Activated T-helper 17 cell treated with anti-CD3 and anti-CD28 coated beads, Interleukin-2, amount 50 U/mL, for 72 hours (primary cell): ENCODE measurements around the gene CMSS1. TPM values are rescaled to one million over a fixed set of nuclear protein-coding genes. Genes with fewer than 3 reads are reported as not detected.

Experiments
- ATAC-seq: fragments of 150-1000 bp; cut with Tn5 transposase; replicated peaks from 2 replicates; pipeline ENCODE4 v1.10.0; 2021; ENCODE audit warnings: mild to moderate bottlenecking, moderate library complexity
- H3K27ac Mint-ChIP-seq: one replicate; pipeline ENCODE4 v1.8.0; 2022; ENCODE audit warnings: mixed read lengths
- H3K27me3 Mint-ChIP-seq: one replicate; pipeline ENCODE4 v1.8.0; 2022; ENCODE audit warnings: mixed read lengths
- H3K36me3 Mint-ChIP-seq: one replicate; pipeline ENCODE4 v1.8.0; 2022; ENCODE audit warnings: low read depth, mild to moderate bottlenecking, mixed read lengths
- H3K4me1 Mint-ChIP-seq: one replicate; pipeline ENCODE4 v1.8.0; 2022; ENCODE audit warnings: mixed read lengths
- H3K4me3 Mint-ChIP-seq: one replicate; pipeline ENCODE4 v1.8.0; 2022; ENCODE audit warnings: mild to moderate bottlenecking, mixed read lengths
- H3K9me3 Mint-ChIP-seq: one replicate; pipeline ENCODE4 v1.8.0; 2022; ENCODE audit warnings: mixed read lengths
- total RNA-seq, 2 donors: library from RNA; stranded (reverse); gene quantifications; one replicate each; pipeline ENCODE4 v1.2.3, GENCODE V29; 2022

Gene CMSS1
- total RNA-seq, 2 donors from 2014 or later: 29.8 to 67.4 TPM

GRCh38 chr3:100104817-100105413 is 287.3 kb downstream of the CMSS1 start:
- peak overlapping the region; percentile 65 for H3K27ac Mint-ChIP-seq
- no peaks in the 10 kb centered on the region for H3K36me3 Mint-ChIP-seq
- H3K4me1 Mint-ChIP-seq: peaks cover 9% of the 10 kb centered on the region
- peak overlapping the region; percentile 5 for H3K4me3 Mint-ChIP-seq
- ATAC-seq: no peak
- no peaks in the 10 kb centered on the region for H3K27me3 Mint-ChIP-seq
- H3K9me3 Mint-ChIP-seq: no peaks in the 10 kb centered on the region

- Mint-ChIP-seq H3K4me3 (peak overlapping the region; percentile 5), H3K36me3 (no peaks in the 10 kb centered on the region), H3K27ac (peak overlapping the region; percentile 65), H3K27me3 (no peaks in the 10 kb centered on the region), H3K9me3 (no peaks in the 10 kb centered on the region), H3K4me1 (peaks cover 9% of the 10 kb centered on the region)
- ATAC-seq: no peak
Measured at GRCh38 chr3:100105501-100105900, 287.8 kb downstream of the CMSS1 start.

GRCh38 chr3:100106094-100106493 is 288.4 kb downstream of the CMSS1 start:
- peaks cover 9% of the 10 kb centered on the region for H3K4me1 Mint-ChIP-seq
- H3K9me3 Mint-ChIP-seq: no peaks in the 10 kb centered on the region
- H3K36me3 Mint-ChIP-seq: no peaks in the 10 kb centered on the region
- no peak overlapping the region for H3K4me3 Mint-ChIP-seq
- H3K27ac Mint-ChIP-seq: peak overlapping the region; percentile 65
- no peaks in the 10 kb centered on the region for H3K27me3 Mint-ChIP-seq
- ATAC-seq: no peak

- no peak overlapping the region for H3K4me3 Mint-ChIP-seq
- no peaks in the 10 kb centered on the region for H3K27me3 Mint-ChIP-seq
- no peaks in the 10 kb centered on the region for H3K9me3 Mint-ChIP-seq
- peak; percentile 35 for ATAC-seq
- no peak overlapping the region for H3K27ac Mint-ChIP-seq
- H3K4me1 Mint-ChIP-seq: peaks cover 9% of the 10 kb centered on the region
- no peaks in the 10 kb centered on the region for H3K36me3 Mint-ChIP-seq
Measured at GRCh38 chr3:100106531-100107141, 289.0 kb downstream of the CMSS1 start.

- ATAC-seq: no peak
- peaks cover 9% of the 10 kb centered on the region for H3K4me1 Mint-ChIP-seq
- H3K27me3 Mint-ChIP-seq: no peaks in the 10 kb centered on the region
- H3K27ac Mint-ChIP-seq: no peak overlapping the region
- H3K9me3 Mint-ChIP-seq: no peaks in the 10 kb centered on the region
- no peak overlapping the region for H3K4me3 Mint-ChIP-seq
- H3K36me3 Mint-ChIP-seq: no peaks in the 10 kb centered on the region
Measured at GRCh38 chr3:100107221-100107814, 289.7 kb downstream of the CMSS1 start.

- Mint-ChIP-seq H3K4me3 (no peak overlapping the region), H3K36me3 (no peaks in the 10 kb centered on the region), H3K27me3 (no peaks in the 10 kb centered on the region), H3K4me1 (peaks cover 9% of the 10 kb centered on the region), H3K9me3 (no peaks in the 10 kb centered on the region), H3K27ac (no peak overlapping the region)
- no peak for ATAC-seq
Measured at GRCh38 chr3:100108464-100109079, 290.9 kb downstream of the CMSS1 start.

GRCh38 chr3:100110162-100110561 is 292.5 kb downstream of the CMSS1 start:
- Mint-ChIP-seq H3K36me3 (no peaks in the 10 kb centered on the region), H3K27me3 (no peaks in the 10 kb centered on the region), H3K9me3 (no peaks in the 10 kb centered on the region), H3K4me1 (peaks cover 2% of the 10 kb centered on the region), H3K27ac (no peak overlapping the region), H3K4me3 (no peak overlapping the region)
- no peak for ATAC-seq

- no peak overlapping the region for H3K27ac Mint-ChIP-seq
- no peak for ATAC-seq
- no peak overlapping the region for H3K4me3 Mint-ChIP-seq
- no peaks in the 10 kb centered on the region for H3K27me3 Mint-ChIP-seq
- H3K9me3 Mint-ChIP-seq: no peaks in the 10 kb centered on the region
- no peaks in the 10 kb centered on the region for H3K36me3 Mint-ChIP-seq
- no peaks in the 10 kb centered on the region for H3K4me1 Mint-ChIP-seq
Measured at GRCh38 chr3:100111728-100112127, 294.1 kb downstream of the CMSS1 start.

- ATAC-seq: no peak
- Mint-ChIP-seq H3K27ac (no peak overlapping the region), H3K4me1 (no peaks in the 10 kb centered on the region), H3K9me3 (no peaks in the 10 kb centered on the region), H3K27me3 (no peaks in the 10 kb centered on the region), H3K36me3 (no peaks in the 10 kb centered on the region), H3K4me3 (no peak overlapping the region)
Measured at GRCh38 chr3:100113723-100114412, 296.2 kb downstream of the CMSS1 start.

- Mint-ChIP-seq H3K36me3 (no peaks in the 10 kb centered on the region), H3K9me3 (no peaks in the 10 kb centered on the region), H3K4me3 (no peak within 1 kb of the TSS), H3K27ac (no peak within 1 kb of the TSS), H3K27me3 (no peaks in the 10 kb centered on the region), H3K4me1 (peaks cover 3% of the 10 kb centered on the region)
- no peak for ATAC-seq
Measured at GRCh38 chr3:100114413-100115030, 296.9 kb downstream of the CMSS1 start, which contains the start of gene FILIP1L. Gene FILIP1L (minus strand): TSS chr3:100114501.

- Mint-ChIP-seq H3K9me3 (no peaks in the 10 kb centered on the region), H3K27ac (no peak overlapping the region), H3K36me3 (no peaks in the 10 kb centered on the region), H3K4me3 (no peak overlapping the region), H3K27me3 (no peaks in the 10 kb centered on the region), H3K4me1 (peaks cover 3% of the 10 kb centered on the region)
- no peak for ATAC-seq
Measured at GRCh38 chr3:100117093-100117492, 299.4 kb downstream of the CMSS1 start.

- Mint-ChIP-seq H3K27me3 (no peaks in the 10 kb centered on the region), H3K4me1 (peaks cover 3% of the 10 kb centered on the region), H3K36me3 (no peaks in the 10 kb centered on the region), H3K4me3 (no peak overlapping the region), H3K9me3 (no peaks in the 10 kb centered on the region), H3K27ac (no peak overlapping the region)
- ATAC-seq: no peak
Measured at GRCh38 chr3:100120012-100120411, 302.4 kb downstream of the CMSS1 start.

- no peaks in the 10 kb centered on the region for H3K36me3 Mint-ChIP-seq
- H3K27ac Mint-ChIP-seq: no peak overlapping the region
- H3K27me3 Mint-ChIP-seq: no peaks in the 10 kb centered on the region
- peaks cover 3% of the 10 kb centered on the region for H3K4me1 Mint-ChIP-seq
- no peak overlapping the region for H3K4me3 Mint-ChIP-seq
- no peaks in the 10 kb centered on the region for H3K9me3 Mint-ChIP-seq
- ATAC-seq: no peak
Measured at GRCh38 chr3:100120693-100121092, 303.0 kb downstream of the CMSS1 start.

GRCh38 chr3:100122321-100122720 is 304.7 kb downstream of the CMSS1 start:
- Mint-ChIP-seq H3K27me3 (no peaks in the 10 kb centered on the region), H3K9me3 (no peaks in the 10 kb centered on the region), H3K27ac (no peak overlapping the region), H3K4me1 (peaks cover 3% of the 10 kb centered on the region), H3K4me3 (no peak overlapping the region), H3K36me3 (no peaks in the 10 kb centered on the region)
- ATAC-seq: no peak
